ENCODE data around the gene GMDS. TPM values are rescaled to one million over a fixed set of nuclear protein-coding genes. Genes with fewer than 3 reads are reported as not detected.

GMDS gene
- total and polyA plus RNA-seq, 2 of the 4 experiments (the other 2 are of a cell fraction): 7.3 to 21.9 TPM

DNA sequence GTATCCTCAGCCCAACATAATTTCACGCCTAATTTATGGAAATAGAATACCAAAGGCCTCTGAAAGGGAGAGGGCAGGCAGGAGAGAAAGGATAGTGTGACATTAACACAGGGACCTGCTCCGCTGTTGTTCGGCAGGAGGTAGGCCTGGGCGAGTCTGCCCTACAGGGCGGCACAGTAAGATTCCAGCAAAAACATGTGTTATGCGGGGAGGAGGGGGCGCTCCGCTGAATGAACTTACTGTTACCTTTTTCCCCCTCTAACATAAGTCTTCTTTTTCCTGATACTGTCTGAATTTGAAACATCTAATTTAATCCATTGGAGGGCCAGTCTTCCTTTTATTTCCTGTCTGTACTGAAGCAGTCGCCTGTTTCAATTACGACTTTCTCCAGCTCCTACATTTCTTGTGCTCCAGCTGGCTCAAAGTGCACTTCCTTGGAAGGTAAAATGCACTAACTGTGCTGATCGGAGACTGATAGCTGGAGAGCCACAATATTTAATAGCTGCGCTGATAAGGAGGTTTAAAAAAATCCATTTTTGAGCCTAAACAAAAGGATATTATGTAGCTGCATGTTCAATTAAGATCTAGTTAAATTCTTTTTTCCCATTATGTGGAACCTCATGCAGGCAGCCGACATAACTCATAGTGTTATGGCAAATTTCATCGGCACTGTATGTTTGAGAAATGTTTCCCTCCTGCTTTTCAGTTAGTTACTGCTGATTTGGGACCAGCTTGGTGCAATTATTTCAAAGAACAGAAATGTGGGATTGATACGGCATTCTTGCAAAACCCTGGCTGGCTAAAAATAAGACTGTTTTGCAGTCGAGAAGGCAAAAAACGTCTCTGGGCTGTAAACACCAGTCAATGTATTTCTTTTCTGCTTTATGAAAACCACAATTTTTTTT, 442.7 kb downstream of the GMDS start:
- dilution Hi-C loops (cut with HindIII; ENCODE audit: low sequenced_read_pairs, unreplicated experiment): no loop called here
- TF ChIP-seq CEBPB (IDR thresholded peaks at IDR 0.05; ENCODE audit: low read depth, low read length): no peak
- TF ChIP-seq RCOR1 (IDR thresholded peaks at IDR 0.05; ENCODE audit: insufficient replicate concordance, low read length): no peak
- TF ChIP-seq RFX5 (IDR thresholded peaks at IDR 0.05; ENCODE audit: low read depth, low read length): no peak
- TF ChIP-seq SMC3 (IDR thresholded peaks at IDR 0.05; ENCODE audit: low read depth, low read length): no peak
- TF ChIP-seq BHLHE40 (IDR thresholded peaks at IDR 0.05; ENCODE audit: low read depth, low read length): no peak
- TF ChIP-seq POLR2A (IDR thresholded peaks at IDR 0.05; ENCODE audit: low read depth, low read length): no peak
- TF ChIP-seq NFE2L2 (IDR thresholded peaks at IDR 0.05; ENCODE audit: low read depth, low read length): no peak
- TF ChIP-seq CHD1 (IDR thresholded peaks at IDR 0.05; ENCODE audit: low read depth, low read length): no peak
- TF ChIP-seq MXI1 (IDR thresholded peaks at IDR 0.05; ENCODE audit: borderline replicate concordance, low read depth, low read length): no peak
- no peak for TF ChIP-seq CTCF (conservative IDR thresholded peaks at IDR 0.05; ENCODE audit: low read depth, low read length)
- no peak for TF ChIP-seq USF2 (IDR thresholded peaks at IDR 0.05; ENCODE audit: low read depth, low read length)
- no peak for TF ChIP-seq MAFK (IDR thresholded peaks at IDR 0.05; ENCODE audit: low read depth, low read length)
- TF ChIP-seq RAD21 (IDR thresholded peaks at IDR 0.05; ENCODE audit: low read length): no peak
- no peak for TF ChIP-seq ELK1 (IDR thresholded peaks at IDR 0.05; ENCODE audit: borderline replicate concordance, low read depth, low read length)
- no peak for TF ChIP-seq MAZ (IDR thresholded peaks at IDR 0.05; ENCODE audit: borderline replicate concordance, low read depth, low read length)

More for the DNA sequence above, 442.7 kb downstream of the GMDS start:
- CTCF ChIA-PET: interaction anchor here (1.4 kb wide), 1 partner anchor 17 kb away, joined by 4 read pairs; no protein-coding TSS in a partner anchor
- POLR2A ChIA-PET (ENCODE audit: unreplicated experiment): no interaction called here
- no peak overlapping the region for H3K4me3 ChIP-seq (ENCODE audit: insufficient read depth, low read depth, low read length)
- peaks cover 5% of the 10 kb centered on the region for H3K4me1 ChIP-seq (ENCODE audit: control insufficient read depth, insufficient read depth, low read length)
- no peak overlapping the region for H2BK20ac ChIP-seq (ENCODE audit: low read depth, low read length)
- no peaks in the 10 kb centered on the region for H3K79me1 ChIP-seq (ENCODE audit: low read depth in 1 of 2, low read length in 2 of 2)
- no peaks in the 10 kb centered on the region for H3K9me1 ChIP-seq (ENCODE audit: insufficient read depth, low read length)
- no peak overlapping the region for H2BK120ac ChIP-seq (ENCODE audit: low read depth, low read length)
- no peak overlapping the region for H3K18ac ChIP-seq (ENCODE audit: low read depth, low read length)
- H2BK5ac ChIP-seq (ENCODE audit: low read depth, low read length, poor library complexity, severe bottlenecking): no peak overlapping the region
- no peak overlapping the region for H3K4ac ChIP-seq (ENCODE audit: low read depth, low read length)
- H4K91ac ChIP-seq (ENCODE audit: insufficient read depth, low read depth, low read length): no peak overlapping the region
- no peak overlapping the region for H3K27ac ChIP-seq (ENCODE audit: insufficient read depth, low read length)
- no peak overlapping the region for H4K8ac ChIP-seq (ENCODE audit: low read depth in 2 of 2, low read length in 2 of 2)
- H3K23ac ChIP-seq (ENCODE audit: low read depth, low read length): no peak overlapping the region
- no peaks in the 10 kb centered on the region for H3K36me3 ChIP-seq (ENCODE audit: control insufficient read depth, insufficient read depth, low read length)
- no peaks in the 10 kb centered on the region for H3K27me3 ChIP-seq (ENCODE audit: control insufficient read depth, insufficient read depth, low read length)
- H2AFZ ChIP-seq (replicated peaks; ENCODE audit: low read length, poor library complexity): no peak overlapping the region
- DNase-seq (no peak), ATAC-seq (ENCODE audit: low read depth) (no peak)
- H2BK15ac ChIP-seq (ENCODE audit: low read depth, low read length): no peak overlapping the region
- no peak overlapping the region for H3K4me2 ChIP-seq (ENCODE audit: low read depth, low read length)
- H4K20me1 ChIP-seq (ENCODE audit: insufficient read depth, low read length): no peaks in the 10 kb centered on the region
- in situ Hi-C loops (cut with MboI; ENCODE audit: low sequenced_read_pairs) (no loop called here), intact Hi-C loops (cut with micrococcal nuclease) (no loop called here)
- no TSS peak for BruUV-seq (replicated peaks)
- H3K56ac ChIP-seq (ENCODE audit: extremely low read depth, insufficient read depth, low read length): no peak overlapping the region
- H2AK9ac ChIP-seq (replicated peaks; ENCODE audit: low read depth, low read length, poor library complexity): no peak overlapping the region
- H3K9me3 ChIP-seq (ENCODE audit: control insufficient read depth, insufficient read depth, low read length): no peaks in the 10 kb centered on the region
- H2AK5ac ChIP-seq (ENCODE audit: low read depth, low read length): no peak overlapping the region
- no peak overlapping the region for H4K5ac ChIP-seq (ENCODE audit: low read depth, low read length)
- no peak overlapping the region for H3K9ac ChIP-seq (ENCODE audit: low read depth, low read length)
- no CpG with 5 or more reads among the region's 17 CpGs for WGBS, 2 experiments (ENCODE audit: extremely low coverage in 2 of 2, insufficient read length in 1 of 2)
- no peak overlapping the region for H3K14ac ChIP-seq (replicated peaks; ENCODE audit: low read depth, low read length)
